Tibial artery (tissue), 4 donors: Measurements from ENCODE around the gene AKAP13.

Experiments used
- DNase-seq, 2 donors: peaks; one replicate each; pipeline ENCODE4 v3.0.0-alpha.2; 2019
- H3K27ac ChIP-seq, 2 donors: fragments of 200-600 bp; sonication (generic) in 1 of 2; 1 replicate in 1 of 2; 2 replicates in 1 of 2; pipeline ENCODE4 v1.5.1; 2018 to 2019; ENCODE audit warnings: mild to moderate bottlenecking in 1 of 2
- H3K27me3 ChIP-seq, 2 donors: fragments of 200-600 bp; sonication (generic) in 1 of 2; one replicate each; pipeline versions ENCODE4 v1.5.1 to v1.6.0; 2016 to 2019
- H3K36me3 ChIP-seq, 3 donors: fragments of 200-600 bp; sonication (generic) in 2 of 3; one replicate each; pipeline ENCODE4 v1.5.1; 2016 to 2019; ENCODE audit warnings: mild to moderate bottlenecking in 2 of 3
- H3K4me1 ChIP-seq, 4 donors: fragments of 200-600 bp; sonication (generic) in 2 of 4; 1 replicate in 3 of 4; 2 replicates in 1 of 4; pipeline ENCODE4 v1.5.1; 2016 to 2019
- H3K4me3 ChIP-seq, 2 donors: fragments of 200-600 bp; sonication (generic) in 1 of 2; 1 replicate in 1 of 2; 2 replicates in 1 of 2; pipeline ENCODE4 v1.5.1; 2018 to 2019; ENCODE audit warnings: mild to moderate bottlenecking in 2 of 2
- H3K9me3 ChIP-seq, 3 donors: fragments of 200-600 bp; sonication (generic) in 1 of 3; one replicate each; pipeline ENCODE4 v1.5.1; 2016 to 2019
- intact Hi-C: fragments of 100-400 bp; cut with DNase I; formaldehyde crosslinking; loops from one replicate; pipeline ENCODE4 v1.15.0; 2023; ENCODE audit warnings: low total_unique reads
- TF ChIP-seq, protein P1 (sequence below), 2 experiments: fragments of 200-600 bp in 1 of 2; fragments of 450-650 bp in 1 of 2; IDR thresholded peaks; one replicate each; pipeline ENCODE4 v1.5.1; 2017 to 2019; ENCODE audit warnings: antibody characterized with exemption in 2 of 2, mild to moderate bottlenecking in 1 of 2, moderate library complexity in 1 of 2

The AKAP13 gene

DNA sequence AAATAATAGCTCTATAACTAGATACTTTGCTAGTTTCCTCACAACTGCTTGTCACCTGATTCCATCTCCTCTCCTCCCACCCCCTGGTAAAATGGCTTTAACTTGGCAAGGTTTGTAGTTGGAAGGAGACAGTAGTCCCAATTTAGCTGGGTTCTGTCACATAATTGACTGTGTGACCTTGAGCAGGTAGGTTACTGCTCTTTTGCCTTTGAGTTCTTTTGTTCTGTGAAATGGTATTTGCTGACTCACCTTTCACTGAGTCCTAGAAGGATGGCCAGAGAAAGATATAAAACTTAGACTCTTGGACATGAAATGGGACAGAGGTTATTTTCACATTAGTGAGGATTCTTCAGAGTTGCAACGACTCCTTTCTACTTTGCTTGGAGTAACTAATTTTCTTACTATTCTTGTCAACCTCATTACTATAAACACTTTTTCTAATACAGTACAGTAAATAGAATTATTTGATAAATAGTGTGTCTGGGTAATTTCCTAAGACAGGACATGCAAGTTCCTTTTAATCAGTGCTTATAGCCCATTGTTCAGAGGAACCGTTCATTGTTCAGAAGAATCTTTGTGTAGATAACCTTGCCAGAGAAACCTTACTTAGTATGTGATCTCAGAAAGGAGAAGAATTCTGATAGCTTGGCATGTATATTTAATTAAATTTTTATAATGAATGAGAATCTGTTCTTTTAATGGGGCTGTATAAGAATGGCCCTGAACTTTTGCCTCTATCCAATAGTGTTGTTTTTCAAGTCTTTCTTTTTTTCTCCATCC lies 14.3 kb downstream of the AKAP13 start:
- no peak overlapping the region for H3K4me3 ChIP-seq
- H3K27me3 ChIP-seq, result no peaks in the 10 kb centered on the region
- peaks cover 0 to 5% (median 0%) of the 10 kb centered on the region in 4 donors for H3K4me1 ChIP-seq
- H3K36me3 ChIP-seq, result no peaks in the 10 kb centered on the region
- intact Hi-C loops, result no loop called here
- TF ChIP-seq, protein P1, sequence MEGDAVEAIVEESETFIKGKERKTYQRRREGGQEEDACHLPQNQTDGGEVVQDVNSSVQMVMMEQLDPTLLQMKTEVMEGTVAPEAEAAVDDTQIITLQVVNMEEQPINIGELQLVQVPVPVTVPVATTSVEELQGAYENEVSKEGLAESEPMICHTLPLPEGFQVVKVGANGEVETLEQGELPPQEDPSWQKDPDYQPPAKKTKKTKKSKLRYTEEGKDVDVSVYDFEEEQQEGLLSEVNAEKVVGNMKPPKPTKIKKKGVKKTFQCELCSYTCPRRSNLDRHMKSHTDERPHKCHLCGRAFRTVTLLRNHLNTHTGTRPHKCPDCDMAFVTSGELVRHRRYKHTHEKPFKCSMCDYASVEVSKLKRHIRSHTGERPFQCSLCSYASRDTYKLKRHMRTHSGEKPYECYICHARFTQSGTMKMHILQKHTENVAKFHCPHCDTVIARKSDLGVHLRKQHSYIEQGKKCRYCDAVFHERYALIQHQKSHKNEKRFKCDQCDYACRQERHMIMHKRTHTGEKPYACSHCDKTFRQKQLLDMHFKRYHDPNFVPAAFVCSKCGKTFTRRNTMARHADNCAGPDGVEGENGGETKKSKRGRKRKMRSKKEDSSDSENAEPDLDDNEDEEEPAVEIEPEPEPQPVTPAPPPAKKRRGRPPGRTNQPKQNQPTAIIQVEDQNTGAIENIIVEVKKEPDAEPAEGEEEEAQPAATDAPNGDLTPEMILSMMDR (IDR thresholded peaks at IDR 0.05), result no peak
- H3K9me3 ChIP-seq, result no peaks in the 10 kb centered on the region
- no peak for DNase-seq
- no peak overlapping the region for H3K27ac ChIP-seq

DNA sequence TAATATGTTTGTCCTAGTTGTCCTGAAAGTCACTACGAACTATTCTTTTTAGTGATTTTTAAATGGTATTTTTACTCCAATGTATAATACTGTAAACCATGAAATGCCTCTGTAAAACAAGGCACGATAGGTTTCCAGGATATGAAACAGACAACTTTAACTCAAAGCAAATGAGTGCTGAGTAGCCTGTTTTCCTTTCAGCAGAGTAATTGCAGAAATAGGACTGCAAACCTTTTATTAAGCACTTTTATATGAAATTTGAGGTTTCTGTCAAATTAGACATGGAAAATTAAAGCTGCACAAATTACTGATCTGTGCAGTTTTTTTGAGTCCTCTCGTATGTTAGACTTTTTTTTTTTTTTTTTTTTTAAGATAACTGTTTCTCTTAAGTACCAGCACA lies 16.2 kb downstream of the AKAP13 start:
- Histone ChIP-seq H3K4me3 (no peak overlapping the region), H3K4me1 (peaks cover 0 to 5% (median 2%) of the 10 kb centered on the region in 4 donors), H3K9me3 (no peaks in the 10 kb centered on the region), H3K36me3 (no peaks in the 10 kb centered on the region), H3K27me3 (no peaks in the 10 kb centered on the region), H3K27ac (no peak overlapping the region)
- TF ChIP-seq, protein P1 (IDR thresholded peaks at IDR 0.05), result no peak
- DNase-seq, result no peak
- intact Hi-C loops, result no loop called here

DNA sequence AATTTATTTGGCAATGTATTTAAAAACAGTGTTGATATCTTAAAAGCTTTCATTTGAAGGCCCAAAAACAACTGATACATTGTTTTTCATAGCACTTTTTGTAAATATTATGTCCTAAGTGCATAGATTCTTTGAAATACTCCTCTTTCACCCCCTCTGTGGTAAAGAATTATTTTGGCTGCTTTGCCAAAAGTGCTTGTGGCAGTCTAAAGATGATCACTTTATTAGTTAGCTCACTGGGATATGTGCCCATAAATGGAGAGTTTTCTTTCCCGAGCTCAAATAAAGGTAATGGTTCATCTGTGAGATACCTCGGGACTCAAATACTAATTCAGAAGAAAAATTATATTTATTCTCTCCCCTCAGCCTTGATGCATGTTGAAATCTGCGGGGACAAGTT lies 16.7 kb downstream of the AKAP13 start:
- H3K27me3 ChIP-seq, result no peaks in the 10 kb centered on the region
- H3K4me3 ChIP-seq, result no peak overlapping the region
- DNase-seq, result no peak
- no peaks in the 10 kb centered on the region for H3K9me3 ChIP-seq
- peaks cover 0 to 11% (median 4%) of the 10 kb centered on the region in 4 donors for H3K4me1 ChIP-seq
- no peak overlapping the region for H3K27ac ChIP-seq
- intact Hi-C loops, result no loop called here
- TF ChIP-seq, protein P1 (IDR thresholded peaks at IDR 0.05), result no peak
- H3K36me3 ChIP-seq, result no peaks in the 10 kb centered on the region

DNA sequence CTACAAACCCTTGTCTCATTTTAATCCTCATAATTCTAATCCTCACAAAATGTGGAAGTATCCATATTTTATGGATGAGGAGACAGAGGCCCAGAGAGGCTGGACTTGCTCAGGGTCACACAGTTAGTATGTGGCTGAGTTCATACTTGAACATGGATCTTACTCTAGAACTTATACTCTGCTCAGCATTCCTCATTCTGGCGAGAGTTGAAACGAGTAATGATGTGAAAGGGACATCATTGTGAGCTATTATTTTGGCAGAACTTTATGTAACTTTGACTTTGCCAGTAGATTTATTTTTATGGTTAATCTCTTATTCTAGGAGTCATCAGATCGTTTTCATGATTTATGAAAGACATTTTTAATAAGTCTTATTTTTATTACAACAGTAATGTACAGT lies 17.5 kb downstream of the AKAP13 start:
- TF ChIP-seq, protein P1 (IDR thresholded peaks at IDR 0.05), result no peak
- H3K27ac ChIP-seq, result no peak overlapping the region

DNA sequence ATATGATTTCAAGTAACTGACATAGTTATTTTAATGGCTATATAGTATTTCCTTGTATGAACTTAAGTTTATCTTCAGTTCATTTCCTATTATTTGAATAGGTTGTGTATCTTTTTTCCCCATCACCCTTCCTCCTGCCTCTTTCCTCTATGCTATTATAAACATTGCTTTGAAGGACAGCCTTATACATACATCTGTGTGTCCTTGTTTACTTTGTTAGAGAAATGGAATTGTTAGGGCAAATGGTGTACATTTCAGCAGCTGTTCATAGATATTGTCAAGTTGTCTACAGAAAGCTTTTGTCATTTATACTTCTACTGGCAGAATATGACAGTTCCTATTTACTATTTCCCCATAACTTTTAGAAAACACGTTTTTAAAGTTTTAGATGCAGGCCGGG lies 18.4 kb downstream of the AKAP13 start:
- Histone ChIP-seq H3K9me3 (no peaks in the 10 kb centered on the region), H3K4me3 (no peak overlapping the region), H3K27me3 (no peaks in the 10 kb centered on the region), H3K36me3 (no peaks in the 10 kb centered on the region), H3K27ac (no peak overlapping the region), H3K4me1 (peaks cover 0 to 27% (median 15%) of the 10 kb centered on the region in 4 donors)
- DNase-seq, result no peak
- TF ChIP-seq, protein P1 (IDR thresholded peaks at IDR 0.05), result no peak
- intact Hi-C loops, result no loop called here

More for the DNA sequence above, 17.5 kb downstream of the AKAP13 start:
- Histone ChIP-seq H3K4me3 (no peak overlapping the region), H3K4me1 (peaks cover 0 to 18% (median 8%) of the 10 kb centered on the region in 4 donors), H3K27me3 (no peaks in the 10 kb centered on the region), H3K36me3 (no peaks in the 10 kb centered on the region), H3K9me3 (no peaks in the 10 kb centered on the region)
- no peak for DNase-seq
- intact Hi-C loops, result no loop called here
